Tibial nerve (tissue), 4 donors: ENCODE data around the gene RPS19. TPM values are rescaled to one million over a fixed set of nuclear protein-coding genes. Genes with fewer than 3 reads are reported as not detected.

Source experiments
- DNase-seq, 2 donors: peaks; one replicate each; pipeline ENCODE4 v3.0.0-alpha.2; 2019; ENCODE audit warnings: low spot score in 2 of 2
- H3K27ac ChIP-seq, 4 donors: fragments of 200-600 bp; sonication (generic) in 3 of 4; one replicate each; pipeline ENCODE4 v1.5.1; 2017 to 2019; ENCODE audit warnings: mild to moderate bottlenecking in 1 of 4
- H3K27me3 ChIP-seq, 2 donors: fragments of 200-600 bp; sonication (generic) in 1 of 2; one replicate each; pipeline versions ENCODE4 v1.5.1 to v1.6.0; 2017 to 2019
- H3K36me3 ChIP-seq, 3 donors: fragments of 200-600 bp; sonication (generic); one replicate each; pipeline ENCODE4 v1.5.1; 2018 to 2019
- H3K4me1 ChIP-seq, 4 donors: fragments of 200-600 bp; sonication (generic) in 3 of 4; one replicate each; pipeline ENCODE4 v1.5.1; 2017 to 2019
- H3K4me3 ChIP-seq, 4 donors: fragments of 200-600 bp; sonication (generic) in 3 of 4; one replicate each; pipeline ENCODE4 v1.5.1; 2017 to 2019; ENCODE audit warnings: mild to moderate bottlenecking in 1 of 4, moderate library complexity in 1 of 4
- H3K9me3 ChIP-seq, 4 donors: fragments of 200-600 bp; sonication (generic) in 3 of 4; one replicate each; pipeline ENCODE4 v1.5.1; 2017 to 2019
- EP300 ChIP-seq, 2 donors: sonication (generic); formaldehyde crosslinking; IDR thresholded peaks; one replicate each; pipeline ENCODE4 v1.6.1; 2017; ENCODE audit warnings: antibody characterized with exemption in 2 of 2, mild to moderate bottlenecking in 1 of 2
- POLR2A ChIP-seq, 2 donors: fragments of 450-650 bp; IDR thresholded peaks; one replicate each; pipeline ENCODE4 v1.6.1; 2017; ENCODE audit warnings: antibody characterized with exemption in 2 of 2, mild to moderate bottlenecking in 2 of 2, moderate library complexity in 2 of 2
- WGBS, 2 donors: methylation state at CpG; one replicate each; pipeline ENCODE4 v1.1.5; 2018; 5-methylcytosine and 5-hydroxymethylcytosine counted together
- total RNA-seq, 4 donors: library from RNA; depleted of rRNA; stranded (reverse); fragments of >200 nt; gene quantifications; one replicate each; pipeline ENCODE4 v1.1.0, GENCODE V29; 2016
- TF ChIP-seq, protein P1 (sequence below), 5 experiments: fragments of 200-600 bp in 3 of 5; fragments of 450-650 bp in 2 of 5; sonication (generic) in 3 of 5; IDR thresholded peaks; one replicate each; pipeline ENCODE4 v1.5.1; 2016 to 2019; ENCODE audit warnings: antibody characterized with exemption in 5 of 5, mild to moderate bottlenecking in 3 of 5, moderate library complexity in 2 of 5

RPS19 gene
- total RNA-seq, 4 donors from 2014 or later, result 835 to 1,204 (median 1,038) TPM

DNA sequence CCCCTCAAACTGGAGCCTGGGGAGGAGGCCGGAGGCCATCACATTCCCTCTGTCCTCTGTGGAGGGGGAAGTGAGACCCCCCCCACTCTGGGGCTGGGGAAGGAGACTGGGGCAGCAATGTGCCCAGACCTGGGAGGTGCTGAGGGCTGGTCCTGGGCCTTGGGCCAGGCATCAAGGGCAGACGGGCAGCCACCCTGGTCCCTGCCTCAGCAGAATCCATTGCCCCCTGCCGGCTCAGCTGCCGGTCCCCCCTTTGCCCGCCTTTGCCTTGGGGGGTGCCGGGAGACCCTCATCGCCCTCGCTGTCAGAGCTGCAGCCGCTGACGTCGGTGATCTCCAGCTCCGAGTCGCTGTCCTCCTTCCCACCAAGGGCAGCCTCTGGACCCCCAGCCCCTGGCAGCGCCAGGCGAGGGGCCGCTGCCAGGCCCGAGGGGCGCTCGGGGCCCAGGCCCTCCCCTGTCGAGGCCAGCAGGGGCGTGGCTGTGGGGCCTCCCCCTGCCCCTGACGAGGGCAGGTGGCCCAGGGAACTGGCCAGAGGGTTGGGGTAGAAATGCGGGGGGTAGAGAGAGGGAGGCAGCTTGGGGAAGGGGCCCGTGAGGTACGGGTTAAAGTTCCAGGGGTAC lies 48.0 kb downstream of the RPS19 start:
- TF ChIP-seq, protein P1, sequence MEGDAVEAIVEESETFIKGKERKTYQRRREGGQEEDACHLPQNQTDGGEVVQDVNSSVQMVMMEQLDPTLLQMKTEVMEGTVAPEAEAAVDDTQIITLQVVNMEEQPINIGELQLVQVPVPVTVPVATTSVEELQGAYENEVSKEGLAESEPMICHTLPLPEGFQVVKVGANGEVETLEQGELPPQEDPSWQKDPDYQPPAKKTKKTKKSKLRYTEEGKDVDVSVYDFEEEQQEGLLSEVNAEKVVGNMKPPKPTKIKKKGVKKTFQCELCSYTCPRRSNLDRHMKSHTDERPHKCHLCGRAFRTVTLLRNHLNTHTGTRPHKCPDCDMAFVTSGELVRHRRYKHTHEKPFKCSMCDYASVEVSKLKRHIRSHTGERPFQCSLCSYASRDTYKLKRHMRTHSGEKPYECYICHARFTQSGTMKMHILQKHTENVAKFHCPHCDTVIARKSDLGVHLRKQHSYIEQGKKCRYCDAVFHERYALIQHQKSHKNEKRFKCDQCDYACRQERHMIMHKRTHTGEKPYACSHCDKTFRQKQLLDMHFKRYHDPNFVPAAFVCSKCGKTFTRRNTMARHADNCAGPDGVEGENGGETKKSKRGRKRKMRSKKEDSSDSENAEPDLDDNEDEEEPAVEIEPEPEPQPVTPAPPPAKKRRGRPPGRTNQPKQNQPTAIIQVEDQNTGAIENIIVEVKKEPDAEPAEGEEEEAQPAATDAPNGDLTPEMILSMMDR (IDR thresholded peaks at IDR 0.05), result no peak
- no peak for TF ChIP-seq EP300 (IDR thresholded peaks at IDR 0.05)
- no peak for TF ChIP-seq POLR2A (IDR thresholded peaks at IDR 0.05)
- Histone ChIP-seq H3K4me3 (no peak overlapping the region), H3K36me3 (peaks cover under 1 to 53% (median 31%) of the 10 kb centered on the region in 3 donors), H3K9me3 (no peaks in the 10 kb centered on the region), H3K27me3 (peaks cover 0 to 17% of the 10 kb centered on the region in 2 donors), H3K27ac (no peak overlapping the region), H3K4me1 (peaks cover 0 to 9% (median 1%) of the 10 kb centered on the region in 4 donors)
- no peak for DNase-seq
- 76 to 79% methylated on average over 20 to 21 of the region's 25 CpGs for WGBS, 2 donors

DNA sequence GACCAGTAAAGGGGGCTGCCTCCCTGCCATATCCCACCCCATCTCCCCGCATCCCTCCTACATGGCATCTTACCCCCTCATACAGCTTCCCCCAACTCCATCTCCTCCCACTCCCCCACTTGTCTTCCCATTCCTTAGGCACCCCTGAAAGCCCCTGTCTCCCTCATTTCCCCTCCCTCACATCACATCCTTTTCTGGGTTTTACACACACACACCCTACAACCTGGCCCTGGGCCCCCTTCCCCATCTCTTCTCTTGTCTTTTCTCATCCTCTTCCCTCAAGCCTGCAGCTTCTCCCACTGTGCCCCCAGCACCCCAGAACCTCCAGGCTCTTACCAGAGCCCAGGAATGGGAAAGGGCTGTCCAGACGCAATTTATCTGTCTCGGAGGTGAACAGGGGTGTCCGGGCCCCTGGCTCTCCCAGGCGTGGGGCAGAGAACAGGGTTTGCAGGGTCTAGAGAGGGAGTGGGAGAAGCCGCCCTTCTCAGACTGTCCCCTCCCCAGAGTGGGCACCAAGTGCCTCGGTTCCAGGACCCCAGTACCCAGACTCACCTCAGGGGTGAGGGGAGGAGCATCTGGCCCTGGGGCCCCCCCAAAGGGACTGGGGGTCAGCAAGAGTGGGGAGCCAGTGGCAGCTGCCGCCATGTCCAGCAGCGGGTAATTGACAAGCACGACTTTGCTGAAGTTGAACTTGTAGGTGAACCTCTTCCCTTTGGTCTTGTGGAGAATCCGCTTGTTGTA lies 48.8 kb downstream of the RPS19 start:
- peaks cover 0 to 25% of the 10 kb centered on the region in 2 donors for H3K27me3 ChIP-seq
- TF ChIP-seq POLR2A (IDR thresholded peaks at IDR 0.05), result no peak
- WGBS, 2 donors, result 73 to 75% methylated on average over 9 to 11 of the region's 11 CpGs

DNA sequence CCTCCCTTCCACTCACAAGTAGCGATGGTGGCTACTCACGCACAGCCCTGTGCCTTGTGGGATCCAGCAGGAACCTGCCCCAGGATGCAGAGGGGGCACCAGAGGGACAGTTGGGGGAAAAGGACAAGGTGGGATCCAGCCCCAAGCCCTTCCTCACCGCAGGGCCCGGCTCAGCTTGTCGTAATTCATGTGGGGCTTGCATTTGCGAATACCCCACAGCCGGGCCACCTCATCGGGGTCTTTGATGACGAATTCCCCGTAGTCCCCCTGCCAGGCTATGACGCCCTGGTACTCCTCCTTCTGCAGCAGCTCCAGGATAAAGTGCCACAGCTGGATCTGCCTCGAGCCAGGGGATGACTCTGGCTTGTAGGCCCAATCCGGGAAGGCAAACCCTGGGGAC lies 49.7 kb downstream of the RPS19 start:
- DNase-seq, result no peak
- 53% methylated on average over 11 to 13 of the region's 13 CpGs for WGBS, 2 donors
- H3K4me1 ChIP-seq, result peaks cover 0 to 9% (median 3%) of the 10 kb centered on the region in 4 donors
- no peaks in the 10 kb centered on the region for H3K9me3 ChIP-seq
- H3K27ac ChIP-seq, result no peak overlapping the region
- peaks cover 0 to 31% of the 10 kb centered on the region in 2 donors for H3K27me3 ChIP-seq
- H3K4me3 ChIP-seq, result no peak overlapping the region
- peaks cover 0 to 37% (median 17%) of the 10 kb centered on the region in 3 donors for H3K36me3 ChIP-seq
- TF ChIP-seq, protein P1 (IDR thresholded peaks at IDR 0.05), result no peak
- TF ChIP-seq EP300 (IDR thresholded peaks at IDR 0.05), result no peak
- TF ChIP-seq POLR2A (IDR thresholded peaks at IDR 0.05), result no peak

More for the DNA sequence above, 48.8 kb downstream of the RPS19 start:
- Histone ChIP-seq H3K4me1 (peaks cover 0 to 9% (median 3%) of the 10 kb centered on the region in 4 donors), H3K4me3 (no peak overlapping the region), H3K27ac (no peak overlapping the region), H3K36me3 (peaks cover 0 to 45% (median 23%) of the 10 kb centered on the region in 3 donors), H3K9me3 (no peaks in the 10 kb centered on the region)
- DNase-seq, result no peak

DNA sequence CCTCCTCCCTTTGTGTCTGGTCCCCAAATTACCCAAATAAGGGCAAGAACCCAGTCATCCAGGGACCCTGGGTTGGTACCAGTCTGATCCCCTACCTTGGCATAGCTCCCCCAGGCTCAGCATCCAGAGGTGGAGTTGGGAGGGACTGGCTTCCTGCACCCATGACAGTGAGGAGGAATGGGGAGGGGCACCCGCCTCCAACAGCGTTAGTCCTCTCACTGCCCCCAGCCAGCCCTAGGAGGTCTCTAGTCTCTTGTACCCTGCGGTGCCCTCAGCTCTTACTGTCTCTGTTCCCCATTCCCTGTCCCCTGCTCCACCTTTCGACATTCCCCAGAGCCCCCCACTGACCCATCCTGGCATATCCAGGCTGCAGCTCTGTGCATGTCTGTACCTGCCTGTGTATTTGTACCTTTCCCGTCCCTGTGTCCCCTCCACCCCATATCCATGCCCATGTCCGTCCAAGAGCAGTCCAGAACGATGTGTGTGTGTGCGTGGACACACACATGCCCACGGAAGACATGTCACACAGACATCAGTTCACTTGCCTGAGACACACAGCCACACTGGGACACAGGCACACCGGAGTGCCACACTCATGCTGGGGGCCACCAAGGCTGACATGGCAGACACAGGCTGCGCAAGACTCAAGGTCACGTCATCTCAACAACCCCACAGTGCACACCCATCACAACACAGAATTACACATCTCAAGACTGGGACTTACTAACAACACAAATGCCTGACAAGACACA lies 50.4 kb downstream of the RPS19 start:
- TF ChIP-seq EP300 (IDR thresholded peaks at IDR 0.05), result no peak
- TF ChIP-seq, protein P1 (IDR thresholded peaks at IDR 0.05), result no peak
- no peak for TF ChIP-seq POLR2A (IDR thresholded peaks at IDR 0.05)
- H3K4me3 ChIP-seq, result no peak overlapping the region
- H3K9me3 ChIP-seq, result no peaks in the 10 kb centered on the region
- 60 to 63% methylated on average over 12 of the region's 12 CpGs for WGBS, 2 donors
- H3K36me3 ChIP-seq, result peaks cover 0 to 30% (median 10%) of the 10 kb centered on the region in 3 donors
- H3K4me1 ChIP-seq, result peaks cover 0 to 13% (median 6%) of the 10 kb centered on the region in 4 donors
- DNase-seq, result no peak
- no peak overlapping the region for H3K27ac ChIP-seq
- H3K27me3 ChIP-seq, result peaks cover 0 to 38% of the 10 kb centered on the region in 2 donors

DNA sequence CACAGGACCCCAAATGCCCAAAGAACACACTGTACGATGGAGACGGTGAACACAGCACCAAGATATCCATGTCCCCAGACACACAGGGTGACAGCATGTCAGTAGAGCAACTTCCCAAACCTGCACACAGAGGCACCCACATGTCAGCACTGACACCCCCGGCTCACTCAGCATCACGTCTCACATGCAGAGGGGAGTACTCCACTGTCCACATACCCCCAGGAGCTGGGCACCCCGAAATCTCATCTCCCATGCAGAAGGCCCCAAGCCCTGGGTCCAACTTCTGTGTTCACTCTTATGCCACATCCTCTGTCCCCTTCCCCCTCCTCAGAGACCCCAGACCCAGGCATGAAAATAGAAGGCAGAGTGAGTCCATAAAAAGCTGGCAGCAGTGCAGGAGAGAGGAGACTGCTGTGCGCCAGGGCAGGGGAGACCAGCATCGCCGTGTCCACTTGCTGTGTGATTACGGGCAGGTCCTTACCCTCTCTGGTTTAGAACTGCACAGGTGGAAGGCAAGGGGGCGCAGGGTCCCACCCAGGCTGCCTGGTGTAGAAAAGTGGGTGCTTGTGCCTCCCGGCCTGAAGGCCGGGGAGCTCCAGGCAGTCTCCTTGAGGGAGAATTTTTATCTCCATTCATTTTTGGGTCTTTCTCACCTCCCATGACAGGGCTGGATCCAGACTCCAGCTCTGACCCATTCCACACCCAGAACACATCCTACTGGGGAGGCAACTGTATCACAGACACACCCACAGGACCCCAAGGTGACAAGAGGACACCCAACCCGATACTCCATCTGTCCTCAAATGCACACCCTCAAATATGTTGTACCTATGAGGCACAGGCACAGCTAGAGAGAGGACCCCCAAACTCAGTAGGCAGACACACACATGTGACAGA lies 51.2 kb downstream of the RPS19 start:
- DNase-seq, result no peak
- H3K27me3 ChIP-seq, result peaks cover 0 to 46% of the 10 kb centered on the region in 2 donors
- TF ChIP-seq EP300 (IDR thresholded peaks at IDR 0.05) (no peak), POLR2A (IDR thresholded peaks at IDR 0.05) (no peak)
- TF ChIP-seq, protein P1 (IDR thresholded peaks at IDR 0.05), result no peak
- WGBS, 2 donors, result 55 to 62% methylated on average over 11 to 13 of the region's 13 CpGs
- H3K27ac ChIP-seq, result no peak overlapping the region
- H3K4me1 ChIP-seq, result peaks cover 0 to 18% (median 6%) of the 10 kb centered on the region in 4 donors
- no peak overlapping the region for H3K4me3 ChIP-seq
- no peaks in the 10 kb centered on the region for H3K9me3 ChIP-seq
- peaks cover 0 to 22% (median 2%) of the 10 kb centered on the region in 3 donors for H3K36me3 ChIP-seq
